Naive thymus-derived CD8-positive, alpha-beta T cell (primary cell): ENCODE measurements around the gene TEX261. TPM values are rescaled to one million over a fixed set of nuclear protein-coding genes. Genes with fewer than 3 reads are reported as not detected.
A peak's percentile ranks its signal among the peaks of the same experiment; 100 is the strongest.

Experiments
- ATAC-seq, 2 donors: fragments of 150-1000 bp; cut with Tn5 transposase in 1 of 2; sonication (Bioruptor Pico), chemical (Tn5 transposase) in 1 of 2; 1 replicate in 1 of 2; 2 replicates in 1 of 2; pipeline ENCODE4 v1.10.0; 2021; ENCODE audit warnings: mild to moderate bottlenecking in 2 of 2, moderate library complexity in 2 of 2
- POLR2A ChIA-PET: fragments of 350-600 bp; sonication (Branson Sonifier 250); formaldehyde crosslinking; loops from one replicate; lab custom pipeline; 2021; ENCODE audit warnings: antibody characterized with exemption; lab: Charles Lee
- DNase-seq, 10 donors: peaks; one replicate each; pipeline versions ENCODE4 v3.0.0 to v3.0.0-alpha.2; 2020 to 2022
- H3K27ac Mint-ChIP-seq, 10 donors: one replicate each; pipeline ENCODE4 v1.8.0; 2020 to 2022; ENCODE audit warnings: mild to moderate bottlenecking in 10 of 10, mixed read lengths in 10 of 10, moderate library complexity in 4 of 10, inconsistent platforms in 1 of 10
- H3K27me3 Mint-ChIP-seq, 5 donors: one replicate each; pipeline ENCODE4 v1.8.0; 2021 to 2022; ENCODE audit warnings: mixed read lengths in 5 of 5
- H3K36me3 Mint-ChIP-seq, 3 donors: one replicate each; pipeline ENCODE4 v1.8.0; 2020 to 2022; ENCODE audit warnings: mixed read lengths in 3 of 3, mild to moderate bottlenecking in 2 of 3, inconsistent platforms in 1 of 3
- H3K4me1 Mint-ChIP-seq, 4 donors: one replicate each; pipeline ENCODE4 v1.8.0; 2021 to 2022; ENCODE audit warnings: mixed read lengths in 4 of 4
- H3K4me3 Mint-ChIP-seq, 10 donors: one replicate each; pipeline ENCODE4 v1.8.0; 2020 to 2022; ENCODE audit warnings: mild to moderate bottlenecking in 10 of 10, mixed read lengths in 10 of 10, moderate library complexity in 6 of 10, inconsistent platforms in 1 of 10
- H3K9me3 Mint-ChIP-seq, 9 donors: one replicate each; pipeline ENCODE4 v1.8.0; 2020 to 2022; ENCODE audit warnings: mixed read lengths in 9 of 9, mild to moderate bottlenecking in 3 of 9, inconsistent platforms in 1 of 9, moderate library complexity in 1 of 9
- polyA plus RNA-seq, 3 donors: library from polyadenylated mRNA; unstranded; fragments of 300-500 nt; fragmentation: Illumina TruSeq; gene quantifications; one replicate each; pipeline ENCODE4 v1.2.3, GENCODE V29; 2021
- total RNA-seq, 8 experiments: library from RNA in 2 of 8; stranded (reverse) in 2 of 8; gene quantifications; one replicate each; pipeline ENCODE4 v1.2.3 and lab custom pipeline; 2021 to 2026

TEX261 gene
- total and polyA plus RNA-seq, 5 experiments from 2014 or later: 33.7 to 63.1 (median 40.6) TPM

DNA sequence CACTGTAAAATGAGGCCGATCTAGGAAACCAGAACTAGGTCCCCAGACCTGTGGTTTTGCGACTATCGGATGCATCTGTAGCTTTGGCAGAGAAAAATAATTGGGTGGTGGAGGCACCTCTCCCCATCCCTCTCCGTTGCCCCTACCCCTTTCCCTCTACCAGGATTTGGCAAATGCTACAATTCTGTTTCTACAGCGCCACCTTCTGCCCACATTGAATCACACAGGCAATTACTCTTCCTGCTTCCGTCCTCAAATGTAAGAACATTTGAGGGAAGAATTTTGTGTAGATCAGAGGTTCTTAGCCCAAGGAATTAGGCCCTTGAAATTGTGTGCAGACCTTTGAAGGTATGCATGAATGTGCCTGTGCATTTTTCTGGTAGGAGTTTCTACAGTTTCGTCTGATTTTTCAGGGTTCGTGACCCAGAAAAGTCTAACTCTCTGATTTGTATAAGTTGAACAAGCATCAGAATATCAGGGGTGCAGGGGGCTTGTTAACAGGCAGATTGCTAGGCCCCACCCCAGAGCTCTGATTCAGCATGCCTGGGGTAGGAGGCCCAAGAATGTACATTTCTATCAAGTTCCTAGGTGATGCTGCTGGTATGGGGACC is 47.7 kb downstream of the TEX261 start:
- Mint-ChIP-seq H3K9me3 (no peaks in the 10 kb centered on the region), H3K4me3 (peak overlapping the region in 1 of 10 donors; percentile 30)

DNA sequence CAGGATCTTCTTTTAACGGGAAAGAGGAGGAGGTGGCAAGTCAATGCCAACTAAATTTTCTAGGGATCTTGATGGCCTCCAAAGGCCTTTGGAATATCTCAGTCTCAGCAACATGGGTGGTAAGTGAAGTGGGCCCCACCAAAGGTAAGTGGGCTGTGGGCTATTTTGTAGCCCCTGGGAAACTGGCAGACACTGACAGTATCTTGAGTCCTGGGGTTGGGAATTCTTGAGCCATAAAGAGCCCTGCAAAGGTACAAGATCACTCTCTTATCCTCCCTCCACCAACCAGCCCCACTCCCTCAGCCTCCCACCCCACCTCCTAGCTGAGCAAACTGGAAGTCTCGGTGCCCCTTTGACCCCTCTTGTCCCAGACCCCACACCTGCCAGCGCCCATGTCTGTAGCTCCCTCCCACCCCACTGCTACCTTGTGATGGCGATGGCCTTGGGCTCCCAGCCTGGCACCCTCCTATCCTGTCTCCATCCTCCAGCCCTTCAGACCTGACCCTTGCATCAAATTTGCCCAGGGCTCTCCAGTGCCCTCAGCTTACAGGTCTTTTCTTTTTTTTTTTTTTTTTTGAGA is 50.5 kb downstream of the TEX261 start:
- DNase-seq (no peak), ATAC-seq (no peak)
- Mint-ChIP-seq H3K4me1 (peaks cover 11 to 20% (median 17%) of the 10 kb centered on the region in 4 donors), H3K36me3 (no peaks in the 10 kb centered on the region), H3K9me3 (no peaks in the 10 kb centered on the region), H3K27me3 (peaks cover 11 to 57% (median 20%) of the 10 kb centered on the region in 5 donors), H3K4me3 (no peak overlapping the region), H3K27ac (no peak overlapping the region)
- POLR2A ChIA-PET: interaction anchor here (0.5 kb wide), 1 partner anchor 1102 kb away, joined by 3 read pairs; no protein-coding TSS in a partner anchor

More for the DNA sequence above, 47.7 kb downstream of the TEX261 start:
- Mint-ChIP-seq H3K36me3 (no peaks in the 10 kb centered on the region), H3K4me1 (peaks cover 9 to 20% (median 17%) of the 10 kb centered on the region in 4 donors), H3K27ac (peak overlapping the region in 2 of 10 donors; percentile 9 to 18), H3K27me3 (peaks cover 8 to 48% (median 13%) of the 10 kb centered on the region in 5 donors)
- DNase-seq (peak; percentile 25 to 70 (median 50)), ATAC-seq (peak; percentile 24 to 36)
- POLR2A ChIA-PET: no interaction called here

DNA sequence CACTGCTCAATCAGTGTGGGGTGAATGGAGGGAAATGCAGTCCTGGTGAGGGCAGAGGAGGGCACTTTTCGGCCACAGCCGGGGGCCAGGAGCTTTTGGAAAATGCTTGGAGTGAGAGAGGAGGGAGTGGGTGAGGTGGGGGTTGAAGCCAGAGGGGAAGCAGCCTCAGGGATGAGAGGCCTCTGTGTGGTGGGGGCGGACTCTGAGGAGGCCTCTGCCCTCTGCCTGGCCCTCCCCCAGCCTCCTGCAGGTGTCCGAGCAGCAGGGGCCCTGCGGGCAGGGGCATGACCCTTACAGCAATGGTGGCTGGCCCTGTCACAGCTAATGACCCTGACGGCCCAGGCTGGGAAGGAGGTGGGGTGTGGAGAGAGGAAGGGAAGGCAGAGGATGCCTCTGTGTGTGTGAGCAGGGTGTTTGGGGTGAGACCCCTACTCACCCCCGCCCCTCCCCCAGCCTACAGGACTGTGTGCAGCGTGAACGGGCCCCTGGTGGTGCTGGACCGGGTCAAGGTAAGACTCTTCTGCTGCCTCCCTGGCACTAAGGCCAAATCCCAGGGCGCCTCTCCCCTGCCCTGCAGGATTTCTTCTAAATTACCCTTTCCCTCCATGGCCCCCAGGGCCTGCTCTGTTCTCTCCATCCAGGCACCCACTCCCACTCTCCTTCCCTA is 51.3 kb downstream of the TEX261 start:
- DNase-seq: no peak
- ATAC-seq: no peak
- Mint-ChIP-seq H3K27ac (no peak overlapping the region), H3K27me3 (peaks cover 10 to 60% (median 23%) of the 10 kb centered on the region in 5 donors), H3K36me3 (no peaks in the 10 kb centered on the region), H3K9me3 (no peaks in the 10 kb centered on the region), H3K4me3 (no peak overlapping the region), H3K4me1 (peaks cover 10 to 17% (median 15%) of the 10 kb centered on the region in 4 donors)
- POLR2A ChIA-PET: no interaction called here

DNA sequence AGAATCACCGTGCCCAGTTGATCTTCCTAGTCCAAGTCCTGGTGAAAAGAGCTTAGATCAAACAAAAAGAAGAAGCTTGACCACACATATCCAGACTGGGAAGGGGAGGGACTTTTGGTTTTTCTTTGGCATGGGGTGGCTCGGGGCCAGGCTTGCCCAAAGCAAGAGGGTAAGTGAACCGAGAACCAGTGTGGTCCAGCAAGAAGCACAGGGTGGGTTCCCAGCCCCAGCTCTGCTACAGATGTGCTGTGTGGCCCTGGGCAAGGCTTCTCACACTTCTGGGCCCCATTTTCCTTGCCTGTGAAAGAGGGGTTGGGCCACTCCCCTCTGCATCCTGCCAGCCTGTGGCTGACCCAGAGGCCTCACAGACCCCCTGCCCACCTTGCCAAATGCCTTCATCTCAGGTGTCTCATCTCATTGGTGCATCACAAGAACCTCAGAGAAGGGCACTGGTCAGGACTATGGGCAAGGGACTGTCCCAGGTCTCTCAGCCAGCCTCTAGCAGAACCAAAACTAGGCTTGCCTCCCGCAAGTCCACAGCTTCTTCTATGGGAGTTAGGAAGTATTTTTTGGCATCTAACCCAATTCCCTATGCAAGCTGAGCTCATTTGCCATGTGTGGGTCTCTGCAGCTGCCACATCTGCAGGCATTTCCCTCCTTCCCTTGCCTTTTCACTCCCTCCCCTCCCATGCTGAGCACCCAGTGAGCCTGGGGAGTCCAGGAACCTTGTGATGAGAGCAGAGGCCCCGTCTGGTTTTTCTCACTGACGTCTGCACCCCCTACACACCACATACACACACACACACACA is 52.1 kb downstream of the TEX261 start:
- Mint-ChIP-seq H3K36me3 (no peaks in the 10 kb centered on the region), H3K4me1 (peaks cover 5 to 10% (median 8%) of the 10 kb centered on the region in 4 donors), H3K9me3 (no peaks in the 10 kb centered on the region), H3K4me3 (no peak overlapping the region), H3K27me3 (peaks cover 5 to 60% (median 16%) of the 10 kb centered on the region in 5 donors), H3K27ac (peak overlapping the region in 1 of 10 donors; percentile 33)
- DNase-seq (no peak), ATAC-seq (no peak)
- POLR2A ChIA-PET: no interaction called here

DNA sequence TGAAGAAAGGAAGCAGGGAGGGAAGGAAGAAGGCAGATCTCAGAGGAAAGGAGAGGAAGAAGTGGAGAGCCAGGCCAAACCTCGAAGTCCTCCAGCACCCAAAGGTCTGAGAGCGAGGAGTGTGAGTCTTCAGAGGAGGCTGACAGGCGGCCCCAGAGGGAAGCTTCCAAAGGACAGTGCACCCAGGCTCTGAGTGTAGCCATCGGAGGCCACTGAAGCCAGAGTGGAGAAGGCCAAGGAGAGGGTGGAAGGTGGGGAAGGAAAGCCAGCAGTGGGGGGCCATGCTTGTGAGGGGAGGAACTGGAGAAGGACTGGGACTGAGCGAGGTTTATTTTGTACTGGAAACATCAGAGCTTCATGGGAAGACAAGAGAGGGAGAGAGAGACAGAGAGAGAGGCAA is 53.0 kb downstream of the TEX261 start:
- H3K27me3 Mint-ChIP-seq: peaks cover 3 to 55% (median 16%) of the 10 kb centered on the region in 5 donors
- POLR2A ChIA-PET: no interaction called here

DNA sequence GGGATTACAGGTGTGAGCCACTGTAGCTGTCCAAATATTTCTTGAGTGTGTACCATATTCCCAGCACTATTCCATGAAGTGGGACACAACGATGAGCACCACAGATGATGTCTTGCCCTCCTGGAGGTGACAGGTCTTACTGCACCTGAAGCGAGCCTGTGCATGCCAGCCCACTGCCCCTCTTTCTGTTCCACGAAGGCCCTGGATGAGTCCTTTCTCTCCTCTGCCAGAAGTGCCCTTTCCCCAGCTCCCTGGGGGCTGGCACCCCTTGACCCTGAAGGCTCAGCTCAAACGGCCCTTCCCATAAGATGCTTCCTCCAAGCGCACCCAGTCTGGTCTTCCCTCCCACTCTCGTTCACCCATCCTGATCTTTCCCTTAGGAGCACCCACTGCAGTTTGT is 53.5 kb downstream of the TEX261 start:
- H3K27ac Mint-ChIP-seq: no peak overlapping the region
- ATAC-seq (no peak), DNase-seq (no peak)
- H3K27me3 Mint-ChIP-seq: peaks cover 2 to 50% (median 16%) of the 10 kb centered on the region in 5 donors
- H3K36me3 Mint-ChIP-seq: no peaks in the 10 kb centered on the region
- POLR2A ChIA-PET: no interaction called here
- no peaks in the 10 kb centered on the region for H3K9me3 Mint-ChIP-seq
- no peak overlapping the region for H3K4me3 Mint-ChIP-seq
- H3K4me1 Mint-ChIP-seq: peaks cover 0 to 2% (median 0%) of the 10 kb centered on the region in 4 donors

More for the DNA sequence above, 53.0 kb downstream of the TEX261 start:
- Mint-ChIP-seq H3K4me3 (no peak overlapping the region), H3K27ac (no peak overlapping the region), H3K36me3 (no peaks in the 10 kb centered on the region), H3K9me3 (no peaks in the 10 kb centered on the region), H3K4me1 (peaks cover 0 to 4% (median 2%) of the 10 kb centered on the region in 4 donors)
- ATAC-seq (no peak), DNase-seq (no peak)

DNA sequence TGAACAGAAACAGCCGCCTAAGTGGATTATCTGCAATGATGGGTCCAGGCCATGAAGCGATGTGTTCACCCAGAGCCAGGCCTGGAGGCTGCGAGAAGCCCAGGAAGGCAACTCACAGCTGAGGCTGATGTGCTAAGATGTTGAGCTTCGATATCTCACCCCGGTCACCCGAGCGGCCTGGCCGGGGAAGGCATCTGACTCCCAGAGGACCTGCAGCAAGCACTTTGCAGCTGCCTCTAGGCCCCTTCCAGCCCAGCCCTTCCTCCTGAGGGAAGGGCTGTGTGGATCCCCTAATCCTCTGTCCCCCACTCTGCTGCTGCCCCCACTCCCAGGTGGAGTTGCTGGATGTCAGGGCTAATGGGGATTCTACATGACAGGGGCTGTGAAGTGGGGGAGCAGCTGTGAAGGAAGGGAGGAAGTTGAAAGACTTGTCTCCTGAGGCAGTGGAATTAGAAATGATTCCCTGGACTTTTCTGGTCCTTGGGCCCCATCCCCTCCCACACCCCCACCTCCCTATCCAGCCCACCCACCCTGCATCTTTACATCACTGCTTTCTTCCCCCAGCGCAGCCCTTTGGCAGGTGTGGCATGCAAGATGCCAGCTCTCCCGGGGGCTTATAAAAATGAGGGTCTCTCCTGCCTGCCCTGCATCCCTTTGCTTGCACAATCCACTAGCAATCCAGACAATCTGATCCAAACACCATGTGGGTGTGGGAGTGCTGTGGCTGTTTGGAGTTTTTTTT is 54.7 kb downstream of the TEX261 start:
- no peak for DNase-seq
- Mint-ChIP-seq H3K4me3 (no peak overlapping the region), H3K36me3 (no peaks in the 10 kb centered on the region), H3K27ac (no peak overlapping the region), H3K4me1 (peaks cover 0 to 2% (median 0%) of the 10 kb centered on the region in 4 donors), H3K27me3 (peaks cover 3 to 49% (median 21%) of the 10 kb centered on the region in 5 donors), H3K9me3 (no peaks in the 10 kb centered on the region)
- POLR2A ChIA-PET: no interaction called here
- no peak for ATAC-seq

DNA sequence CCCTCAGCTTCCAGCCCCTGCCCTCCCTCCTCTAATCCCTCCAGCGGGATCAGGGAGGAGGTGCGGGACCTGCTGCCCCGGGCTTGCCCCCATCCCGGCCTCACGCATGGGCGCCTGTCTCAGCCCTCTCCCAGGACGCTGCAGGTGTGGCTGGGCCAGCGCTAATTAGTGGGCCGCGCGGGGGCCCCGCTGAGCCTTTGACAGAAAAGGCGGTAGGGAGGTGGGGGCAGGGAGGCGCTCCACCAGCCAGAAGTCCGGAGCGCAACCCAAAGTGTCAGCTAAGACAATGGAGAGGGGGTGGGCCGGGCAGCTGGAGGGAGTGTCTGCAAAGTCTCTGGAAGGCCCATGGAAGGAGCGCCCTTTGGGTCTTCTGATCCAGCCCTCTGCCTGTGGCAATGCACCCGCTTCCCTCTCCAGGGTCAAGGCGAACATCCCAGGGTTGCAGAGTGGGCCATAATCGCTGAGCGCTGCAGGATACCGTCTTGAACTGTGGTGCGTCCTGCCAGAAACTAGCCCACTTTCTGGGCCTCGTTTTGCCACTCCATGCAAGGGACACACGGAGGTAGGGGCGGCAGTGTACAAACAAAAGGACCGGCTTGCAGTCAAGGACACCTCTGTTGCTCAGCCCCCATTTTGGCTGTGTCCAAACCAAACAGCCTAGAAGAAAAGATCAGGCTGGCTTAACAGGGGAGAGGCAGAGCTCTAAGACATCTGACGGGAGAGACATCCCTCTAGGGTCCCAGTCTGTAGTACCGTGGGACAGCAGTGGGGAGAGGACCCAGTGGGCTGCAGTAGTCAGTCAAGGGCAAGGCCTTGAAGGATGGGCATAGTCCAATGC is 55.5 kb downstream of the TEX261 start:
- H3K4me1 Mint-ChIP-seq: peaks cover 0 to 2% (median 0%) of the 10 kb centered on the region in 4 donors
- H3K9me3 Mint-ChIP-seq: no peaks in the 10 kb centered on the region
- no peaks in the 10 kb centered on the region for H3K36me3 Mint-ChIP-seq
- POLR2A ChIA-PET: no interaction called here
- no peak overlapping the region for H3K4me3 Mint-ChIP-seq
- H3K27ac Mint-ChIP-seq: no peak overlapping the region
- peaks cover 3 to 44% (median 22%) of the 10 kb centered on the region in 5 donors for H3K27me3 Mint-ChIP-seq
- ATAC-seq (no peak), DNase-seq (peak in 1 of 10 donors; percentile 6)

DNA sequence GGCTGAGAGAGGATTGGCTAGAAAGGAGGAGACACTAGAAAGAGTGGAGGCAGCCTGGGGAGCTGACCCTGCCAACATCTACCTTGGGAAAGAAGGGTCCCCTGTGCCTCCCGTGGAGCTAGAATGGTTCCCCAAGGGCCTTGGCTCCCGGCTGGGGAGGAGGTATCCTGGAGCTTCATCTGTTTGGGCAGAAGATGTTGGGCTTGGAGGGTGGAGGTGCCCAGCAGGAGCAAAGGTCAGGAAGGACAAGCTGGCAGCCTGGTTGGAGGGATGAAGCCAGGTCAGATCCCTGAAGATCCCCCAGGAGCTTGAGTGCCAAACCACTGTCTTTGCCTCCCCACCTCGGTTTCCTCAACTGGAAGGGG is 56.1 kb downstream of the TEX261 start:
- no peak overlapping the region for H3K27ac Mint-ChIP-seq
- ATAC-seq (no peak), DNase-seq (no peak)
- peaks cover 3 to 37% (median 19%) of the 10 kb centered on the region in 5 donors for H3K27me3 Mint-ChIP-seq
- H3K4me3 Mint-ChIP-seq: no peak overlapping the region
- no peaks in the 10 kb centered on the region for H3K9me3 Mint-ChIP-seq
- POLR2A ChIA-PET: no interaction called here
- H3K4me1 Mint-ChIP-seq: peaks cover 0 to 2% (median 0%) of the 10 kb centered on the region in 4 donors
- H3K36me3 Mint-ChIP-seq: no peaks in the 10 kb centered on the region

DNA sequence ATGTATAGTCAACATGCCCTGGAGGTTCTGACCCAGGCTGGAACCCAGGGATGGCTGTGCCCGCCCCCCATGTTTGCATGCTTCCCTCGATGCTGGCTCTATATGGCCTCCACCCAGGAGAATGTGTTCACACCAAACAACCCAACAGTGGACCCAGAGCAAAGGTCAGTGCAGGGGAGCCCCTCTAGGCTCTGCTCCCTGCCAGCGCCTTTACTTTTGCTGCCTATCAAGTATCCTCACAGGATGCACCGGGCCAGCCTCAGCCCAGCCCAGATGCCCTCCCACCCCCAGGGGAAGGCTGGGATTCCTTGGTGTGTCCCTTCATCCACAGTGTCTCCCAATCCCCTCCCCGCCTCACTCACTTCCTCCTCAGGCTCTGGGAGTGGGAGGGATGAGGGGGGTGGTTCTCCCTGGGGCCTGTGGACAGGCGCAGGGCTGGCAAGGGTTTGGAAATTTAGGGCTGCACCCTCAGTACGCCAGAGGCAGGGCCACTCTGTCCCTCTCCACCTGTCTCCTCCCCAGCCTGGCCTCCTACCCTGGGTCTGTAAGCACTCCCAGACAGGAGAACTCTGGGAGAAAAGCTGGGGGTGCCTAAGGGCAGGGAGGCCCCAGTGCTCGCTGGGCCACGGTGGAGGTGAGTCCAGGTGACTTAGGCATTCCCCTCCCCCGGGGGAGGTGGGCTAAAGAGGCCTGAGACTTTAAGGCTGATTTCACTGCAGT is 56.6 kb downstream of the TEX261 start:
- H3K4me1 Mint-ChIP-seq: peaks cover 0 to 4% (median 0%) of the 10 kb centered on the region in 4 donors
- H3K27me3 Mint-ChIP-seq: peaks cover 3 to 35% (median 19%) of the 10 kb centered on the region in 5 donors
- no peaks in the 10 kb centered on the region for H3K9me3 Mint-ChIP-seq
- H3K4me3 Mint-ChIP-seq: no peak overlapping the region
- DNase-seq: peak in 1 of 10 donors; percentile 13
- no peak for ATAC-seq
- no peak overlapping the region for H3K27ac Mint-ChIP-seq
- no peaks in the 10 kb centered on the region for H3K36me3 Mint-ChIP-seq
- POLR2A ChIA-PET: no interaction called here
